ENCODE measurements around the gene RNF215.
"Not testable (repeated sequence)": the region's sequence is repeated elsewhere in the genome, so short reads cannot be mapped to it uniquely, and the experiment has no call there.

Gene RNF215

GRCh38 chr22:30338802-30339201 is 48.4 kb downstream of the RNF215 start:
- TF ChIP-seq ARNT (IDR thresholded peaks at IDR 0.05) (no peak), HDGF (IDR thresholded peaks at IDR 0.05; ENCODE audit: borderline replicate concordance) (no peak), BHLHE40 (IDR thresholded peaks at IDR 0.05; ENCODE audit: borderline replicate concordance) (no peak), SP1 (IDR thresholded peaks at IDR 0.05) (no peak), FOXK2 (IDR thresholded peaks at IDR 0.05) (no peak), NFRKB (IDR thresholded peaks at IDR 0.05) (no peak), LEF1 (IDR thresholded peaks at IDR 0.05; ENCODE audit: borderline replicate concordance) (no peak), FOXM1 (IDR thresholded peaks at IDR 0.05; ENCODE audit: borderline replicate concordance) (no peak), PKNOX1 (IDR thresholded peaks at IDR 0.05) (no peak), SUZ12 (IDR thresholded peaks at IDR 0.05) (no peak), ZNF384 (IDR thresholded peaks at IDR 0.05) (no peak), CTBP1 (IDR thresholded peaks at IDR 0.05; ENCODE audit: borderline replicate concordance) (no peak), TARDBP (IDR thresholded peaks at IDR 0.05) (no peak), ELF4 (IDR thresholded peaks at IDR 0.05) (no peak), L3MBTL2 (conservative IDR thresholded peaks at IDR 0.05) (no peak), FOXA1 (IDR thresholded peaks at IDR 0.05) (no peak)
- no peak for DNase-seq (ENCODE audit: extremely low spot score)
- CTCF ChIA-PET: no interaction called here
- POLR2A ChIA-PET: no interaction called here

- DNase-seq (ENCODE audit: extremely low spot score); CTCF ChIA-PET; POLR2A ChIA-PET: not testable (repeated sequence)
Observed at GRCh38 chr22:30338341-30338740, 48.9 kb downstream of the RNF215 start.

- DNase-seq (ENCODE audit: extremely low spot score): no peak
- POLR2A ChIA-PET: interaction anchor here (1.0 kb wide), 1 partner anchor 9 kb away, joined by 3 read pairs; no protein-coding TSS in a partner anchor
- CTCF ChIA-PET: no interaction called here
- TF ChIP-seq NFRKB (IDR thresholded peaks at IDR 0.05) (no peak), FOXA1 (IDR thresholded peaks at IDR 0.05) (no peak), BHLHE40 (IDR thresholded peaks at IDR 0.05; ENCODE audit: borderline replicate concordance) (no peak), ELF4 (IDR thresholded peaks at IDR 0.05) (no peak), LEF1 (IDR thresholded peaks at IDR 0.05; ENCODE audit: borderline replicate concordance) (no peak), HDGF (IDR thresholded peaks at IDR 0.05; ENCODE audit: borderline replicate concordance) (no peak), ARNT (IDR thresholded peaks at IDR 0.05) (no peak)
Observed at GRCh38 chr22:30337461-30337778, 49.8 kb downstream of the RNF215 start.

GRCh38 chr22:30336752-30337460 is 50.3 kb downstream of the RNF215 start:
- ChIA-PET CTCF (no interaction called here), POLR2A (interaction anchor here (1.0 kb wide), 1 partner anchor 10 kb away, joined by 3 read pairs; no protein-coding TSS in a partner anchor)
- DNase-seq (ENCODE audit: extremely low spot score): no peak
- TF ChIP-seq BHLHE40 (IDR thresholded peaks at IDR 0.05; ENCODE audit: borderline replicate concordance) (no peak), L3MBTL2 (conservative IDR thresholded peaks at IDR 0.05) (no peak), ELF4 (IDR thresholded peaks at IDR 0.05) (no peak), SP1 (IDR thresholded peaks at IDR 0.05) (no peak), FOXM1 (IDR thresholded peaks at IDR 0.05; ENCODE audit: borderline replicate concordance) (no peak), LEF1 (IDR thresholded peaks at IDR 0.05; ENCODE audit: borderline replicate concordance) (no peak), PKNOX1 (IDR thresholded peaks at IDR 0.05) (no peak), HDGF (IDR thresholded peaks at IDR 0.05; ENCODE audit: borderline replicate concordance) (no peak), SUZ12 (IDR thresholded peaks at IDR 0.05) (no peak), NFRKB (IDR thresholded peaks at IDR 0.05) (no peak), ARNT (IDR thresholded peaks at IDR 0.05) (no peak), CTBP1 (IDR thresholded peaks at IDR 0.05; ENCODE audit: borderline replicate concordance) (no peak), FOXK2 (IDR thresholded peaks at IDR 0.05) (no peak), TARDBP (IDR thresholded peaks at IDR 0.05) (no peak), ZNF384 (IDR thresholded peaks at IDR 0.05) (no peak), FOXA1 (IDR thresholded peaks at IDR 0.05) (no peak)

GRCh38 chr22:30335236-30335635 is 52.0 kb downstream of the RNF215 start:
- DNase-seq (ENCODE audit: extremely low spot score): no peak
- ChIA-PET CTCF (no interaction called here), POLR2A (no interaction called here)
- TF ChIP-seq HDGF (IDR thresholded peaks at IDR 0.05; ENCODE audit: borderline replicate concordance): no peak
- TF ChIP-seq FOXM1 (IDR thresholded peaks at IDR 0.05; ENCODE audit: borderline replicate concordance): no peak
- no peak for TF ChIP-seq ZNF384 (IDR thresholded peaks at IDR 0.05)
- no peak for TF ChIP-seq NFRKB (IDR thresholded peaks at IDR 0.05)
- no peak for TF ChIP-seq BHLHE40 (IDR thresholded peaks at IDR 0.05; ENCODE audit: borderline replicate concordance)
- TF ChIP-seq FOXA1 (IDR thresholded peaks at IDR 0.05): no peak
- no peak for TF ChIP-seq FOXK2 (IDR thresholded peaks at IDR 0.05)
- TF ChIP-seq LEF1 (IDR thresholded peaks at IDR 0.05; ENCODE audit: borderline replicate concordance): no peak
- no peak for TF ChIP-seq SUZ12 (IDR thresholded peaks at IDR 0.05)
- TF ChIP-seq PKNOX1 (IDR thresholded peaks at IDR 0.05): no peak
- TF ChIP-seq ARNT (IDR thresholded peaks at IDR 0.05): no peak
- no peak for TF ChIP-seq L3MBTL2 (conservative IDR thresholded peaks at IDR 0.05)
- no peak for TF ChIP-seq TARDBP (IDR thresholded peaks at IDR 0.05)

GRCh38 chr22:30334646-30335045 is 52.6 kb downstream of the RNF215 start:
- ChIA-PET CTCF (no interaction called here), POLR2A (no interaction called here)
- no peak for DNase-seq (ENCODE audit: extremely low spot score)
- TF ChIP-seq ARNT (IDR thresholded peaks at IDR 0.05) (no peak), LEF1 (IDR thresholded peaks at IDR 0.05; ENCODE audit: borderline replicate concordance) (no peak), PKNOX1 (IDR thresholded peaks at IDR 0.05) (no peak), ELF4 (IDR thresholded peaks at IDR 0.05) (no peak), FOXA1 (IDR thresholded peaks at IDR 0.05) (no peak), NFRKB (IDR thresholded peaks at IDR 0.05) (no peak), SUZ12 (IDR thresholded peaks at IDR 0.05) (no peak), ZNF384 (IDR thresholded peaks at IDR 0.05) (no peak), CTBP1 (IDR thresholded peaks at IDR 0.05; ENCODE audit: borderline replicate concordance) (no peak), FOXM1 (IDR thresholded peaks at IDR 0.05; ENCODE audit: borderline replicate concordance) (no peak), HDGF (IDR thresholded peaks at IDR 0.05; ENCODE audit: borderline replicate concordance) (no peak), SP1 (IDR thresholded peaks at IDR 0.05) (no peak), BHLHE40 (IDR thresholded peaks at IDR 0.05; ENCODE audit: borderline replicate concordance) (no peak)

Measured in HEK293T (cell line).